Liver (tissue), 9 donors: Measurements from ENCODE around the gene ACTN3. TPM values are rescaled to one million over a fixed set of nuclear protein-coding genes. Genes with fewer than 3 reads are reported as not detected.

ENCODE experiments used
- DNase-seq: peaks from one replicate; pipeline ENCODE4 v3.0.0-alpha.2; 2017; ENCODE audit warnings: low spot score
- H3K27ac ChIP-seq, 2 donors: one replicate each; pipeline ENCODE4 v1.7.0; 2013; ENCODE audit warnings: inconsistent platforms in 2 of 2, low read length in 2 of 2, control low read depth in 1 of 2, low read depth in 1 of 2, mild to moderate bottlenecking in 1 of 2
- H3K27me3 ChIP-seq, 4 donors: one replicate each; pipeline versions ENCODE4 v1.6.1 to v1.7.0; 2013; ENCODE audit warnings: low read length in 3 of 4, inconsistent platforms in 1 of 4, mild to moderate bottlenecking in 1 of 4, moderate library complexity in 1 of 4; ENCODE audit not compliant: control insufficient read depth in 4 of 4, insufficient read depth in 4 of 4
- H3K36me3 ChIP-seq, 4 donors: one replicate each; pipeline versions ENCODE4 v1.6.1 to v1.7.0; 2013; ENCODE audit warnings: low read length in 3 of 4, mild to moderate bottlenecking in 3 of 4, low read depth in 1 of 4, moderate library complexity in 1 of 4; ENCODE audit not compliant: control insufficient read depth in 4 of 4, insufficient read depth in 3 of 4
- H3K4me1 ChIP-seq, 4 donors: one replicate each; pipeline versions ENCODE4 v1.6.1 to v1.7.0; 2013; ENCODE audit warnings: low read length in 3 of 4, mild to moderate bottlenecking in 3 of 4, moderate library complexity in 1 of 4; ENCODE audit not compliant: control insufficient read depth in 4 of 4, insufficient read depth in 4 of 4
- H3K4me3 ChIP-seq, 3 donors: one replicate each; pipeline versions ENCODE4 v1.6.1 to v1.7.0; 2013; ENCODE audit warnings: low read length in 3 of 3, control low read depth in 1 of 3, low read depth in 1 of 3, mild to moderate bottlenecking in 1 of 3
- H3K9ac ChIP-seq, 2 donors: one replicate each; pipeline ENCODE4 v1.7.0; 2013; ENCODE audit warnings: low read length in 2 of 2, mild to moderate bottlenecking in 2 of 2, moderate library complexity in 2 of 2, control low read depth in 1 of 2, low read depth in 1 of 2
- H3K9me3 ChIP-seq, 4 donors: one replicate each; pipeline versions ENCODE4 v1.6.1 to v1.7.0; 2013; ENCODE audit warnings: low read length in 3 of 4; ENCODE audit not compliant: control insufficient read depth in 4 of 4
- ATF3 ChIP-seq: IDR thresholded peaks from 2 replicates; pipeline ENCODE4 v1.6.1; 2016; ENCODE audit warnings: antibody characterized with exemption
- EGR1 ChIP-seq, 2 donors: IDR thresholded peaks; 2 replicates each; pipeline ENCODE4 v1.6.1; 2016 to 2018; ENCODE audit warnings: antibody characterized with exemption in 2 of 2, low read depth in 2 of 2
- FOXA1 ChIP-seq: IDR thresholded peaks from 2 replicates; pipeline ENCODE4 v1.6.1; 2016; ENCODE audit warnings: antibody characterized with exemption
- FOXA2 ChIP-seq: IDR thresholded peaks from 2 replicates; pipeline ENCODE4 v1.6.1; 2016; ENCODE audit warnings: antibody characterized with exemption
- GABPA ChIP-seq, 2 donors: IDR thresholded peaks in 1 of 2; conservative IDR thresholded peaks in 1 of 2; 2 replicates each; pipeline ENCODE4 v1.6.1; 2016; ENCODE audit warnings: antibody characterized with exemption in 2 of 2, mild to moderate bottlenecking in 1 of 2, moderate library complexity in 1 of 2
- HNF4A ChIP-seq, 2 donors: conservative IDR thresholded peaks; 2 replicates each; pipeline ENCODE4 v1.6.1; 2016; ENCODE audit warnings: antibody characterized with exemption in 2 of 2, mild to moderate bottlenecking in 2 of 2
- HNF4G ChIP-seq: IDR thresholded peaks from 2 replicates; pipeline ENCODE4 v1.6.1; 2016; ENCODE audit warnings: antibody characterized with exemption
- NR2F2 ChIP-seq: IDR thresholded peaks from 2 replicates; pipeline ENCODE4 v1.6.1; 2016; ENCODE audit warnings: antibody characterized with exemption
- RAD21 ChIP-seq, 2 donors: IDR thresholded peaks; 2 replicates each; pipeline ENCODE4 v1.6.1; 2016; ENCODE audit warnings: antibody characterized with exemption in 2 of 2, mild to moderate bottlenecking in 2 of 2
- REST ChIP-seq: IDR thresholded peaks from 2 replicates; pipeline ENCODE4 v1.6.1; 2016; ENCODE audit warnings: antibody characterized with exemption, mild to moderate bottlenecking
- RXRA ChIP-seq, 2 donors: IDR thresholded peaks; 2 replicates each; pipeline ENCODE4 v1.6.1; 2017 to 2018; ENCODE audit warnings: antibody characterized with exemption in 2 of 2, mild to moderate bottlenecking in 1 of 2
- TAF1 ChIP-seq: conservative IDR thresholded peaks from 2 replicates; pipeline ENCODE4 v1.6.1; 2016; ENCODE audit warnings: antibody characterized with exemption, mild to moderate bottlenecking
- YY1 ChIP-seq: IDR thresholded peaks from 2 replicates; pipeline ENCODE4 v1.6.1; 2016; ENCODE audit warnings: antibody characterized with exemption, mild to moderate bottlenecking
- WGBS: extraction: QIAGEN DNeasy Blood & Tissue Kit; methylation state at CpG from one replicate; pipeline ENCODE4 v1.1.7; 2013; 5-methylcytosine and 5-hydroxymethylcytosine counted together
- polyA plus RNA-seq, 2 donors: library from polyadenylated mRNA; stranded (reverse) in 1 of 2; unstranded in 1 of 2; fragments of 200-250 nt in 1 of 2; fragments of >200 nt in 1 of 2; fragmentation: Nextera tagmentation in 1 of 2; extraction: Ambion mirVana in 1 of 2; gene quantifications; one replicate each; pipeline versions ENCODE4 v1.2.1 to v1.2.3, GENCODE V29; 2013 to 2015
- total RNA-seq, 2 donors: library from RNA; depleted of rRNA; stranded (reverse); fragments of >200 nt; gene quantifications; one replicate each; pipeline ENCODE4 v1.2.3, GENCODE V29; 2014
- TF ChIP-seq, protein P1 (sequence below): IDR thresholded peaks from 2 replicates; pipeline ENCODE4 v1.6.1; 2016; ENCODE audit warnings: antibody characterized with exemption
- TF ChIP-seq, protein P2 (sequence below): IDR thresholded peaks from 2 replicates; pipeline ENCODE4 v1.6.1; 2016; ENCODE audit warnings: antibody characterized with exemption
- donor health status: healthy.
- donor health status: healthy.
- donor health status: healthy.
- donor health status: healthy.
- donor health status: healthy.

Gene ACTN3
- total and polyA plus RNA-seq, 4 donors, result not detected

GRCh38 chr11:66598993-66599392 lies 52.3 kb downstream of the ACTN3 start:
- Histone ChIP-seq H3K36me3 (peaks cover 0 to 5% (median 0%) of the 10 kb centered on the region in 4 donors), H3K4me1 (peaks cover 16 to 51% (median 46%) of the 10 kb centered on the region in 4 donors), H3K27me3 (no peaks in the 10 kb centered on the region), H3K4me3 (no peak overlapping the region), H3K9ac (no peak overlapping the region), H3K27ac (no peak overlapping the region), H3K9me3 (no peaks in the 10 kb centered on the region)
- WGBS, result 58% methylated on average over 6 of the region's 6 CpGs
- TF ChIP-seq FOXA1, result no peak
- TF ChIP-seq HNF4G, result no peak
- no peak for TF ChIP-seq NR2F2
- TF ChIP-seq REST, result no peak
- no peak for TF ChIP-seq ATF3
- TF ChIP-seq, protein P1, sequence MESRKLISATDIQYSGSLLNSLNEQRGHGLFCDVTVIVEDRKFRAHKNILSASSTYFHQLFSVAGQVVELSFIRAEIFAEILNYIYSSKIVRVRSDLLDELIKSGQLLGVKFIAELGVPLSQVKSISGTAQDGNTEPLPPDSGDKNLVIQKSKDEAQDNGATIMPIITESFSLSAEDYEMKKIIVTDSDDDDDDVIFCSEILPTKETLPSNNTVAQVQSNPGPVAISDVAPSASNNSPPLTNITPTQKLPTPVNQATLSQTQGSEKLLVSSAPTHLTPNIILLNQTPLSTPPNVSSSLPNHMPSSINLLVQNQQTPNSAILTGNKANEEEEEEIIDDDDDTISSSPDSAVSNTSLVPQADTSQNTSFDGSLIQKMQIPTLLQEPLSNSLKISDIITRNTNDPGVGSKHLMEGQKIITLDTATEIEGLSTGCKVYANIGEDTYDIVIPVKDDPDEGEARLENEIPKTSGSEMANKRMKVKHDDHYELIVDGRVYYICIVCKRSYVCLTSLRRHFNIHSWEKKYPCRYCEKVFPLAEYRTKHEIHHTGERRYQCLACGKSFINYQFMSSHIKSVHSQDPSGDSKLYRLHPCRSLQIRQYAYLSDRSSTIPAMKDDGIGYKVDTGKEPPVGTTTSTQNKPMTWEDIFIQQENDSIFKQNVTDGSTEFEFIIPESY, result no peak
- no peak for DNase-seq

DNA sequence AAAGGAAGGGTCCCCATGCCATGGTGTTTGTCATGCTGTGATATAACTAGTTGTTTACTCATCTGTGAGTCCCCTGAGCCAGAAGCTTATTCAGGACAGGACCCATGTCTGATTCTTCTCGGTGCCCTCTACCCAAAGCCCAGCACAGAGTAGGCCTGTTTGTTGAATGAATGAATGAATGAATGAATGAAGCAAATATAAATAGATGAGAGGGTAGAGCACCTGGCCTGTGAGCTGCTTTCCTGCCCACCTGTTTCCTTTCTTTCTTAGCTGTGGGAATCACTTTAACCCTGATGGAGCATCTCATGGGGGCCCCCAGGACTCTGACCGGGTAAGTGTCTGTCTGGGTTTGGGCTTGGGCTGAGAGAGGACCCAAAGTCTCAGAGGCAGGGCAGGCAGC lies 53.5 kb downstream of the ACTN3 start:
- Histone ChIP-seq H3K4me1 (peaks cover 17 to 59% (median 44%) of the 10 kb centered on the region in 4 donors), H3K27me3 (no peaks in the 10 kb centered on the region), H3K36me3 (peaks cover 0 to 5% (median 2%) of the 10 kb centered on the region in 4 donors), H3K9ac (no peak overlapping the region), H3K4me3 (no peak overlapping the region), H3K9me3 (no peaks in the 10 kb centered on the region), H3K27ac (peak overlapping the region; percentile 75 to 88)
- DNase-seq, result no peak
- no peak for TF ChIP-seq GABPA (IDR thresholded peaks at IDR 0.05 in 1 of 2, conservative IDR thresholded peaks at IDR 0.05 in 1 of 2)
- no peak for TF ChIP-seq YY1
- no peak for TF ChIP-seq FOXA2
- no peak for TF ChIP-seq FOXA1
- no peak for TF ChIP-seq RXRA (IDR thresholded peaks at IDR 0.05)
- TF ChIP-seq RAD21 (IDR thresholded peaks at IDR 0.05), result no peak
- no peak for TF ChIP-seq ATF3
- no peak for TF ChIP-seq NR2F2
- no peak for TF ChIP-seq HNF4A (conservative IDR thresholded peaks at IDR 0.05)
- no peak for TF ChIP-seq TAF1
- TF ChIP-seq EGR1 (IDR thresholded peaks at IDR 0.05; ENCODE audit: low read depth in 2 of 2), result no peak
- TF ChIP-seq, protein P2, sequence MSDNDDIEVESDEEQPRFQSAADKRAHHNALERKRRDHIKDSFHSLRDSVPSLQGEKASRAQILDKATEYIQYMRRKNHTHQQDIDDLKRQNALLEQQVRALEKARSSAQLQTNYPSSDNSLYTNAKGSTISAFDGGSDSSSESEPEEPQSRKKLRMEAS, result no peak
- 83% methylated on average over 2 of the region's 2 CpGs for WGBS
